GM18519 (cell line): ENCODE measurements around the gene GART.
"Not testable (repeated sequence)": the region's sequence is repeated elsewhere in the genome, so short reads cannot be mapped to it uniquely, and the experiment has no call there.

Experiments
- ATAC-seq: cut with Tn5 transposase; IDR thresholded peaks from one replicate; pipeline ENCODE4 v1.9.1; 2021; ENCODE audit warnings: mild to moderate bottlenecking, moderate library complexity; ENCODE audit not compliant: unreplicated experiment, low FRiP score

Gene GART

GRCh38 chr21:33522297-33522952, 19.5 kb downstream of the GART start:
- ATAC-seq = no peak

- no peak for ATAC-seq
Measured at GRCh38 chr21:33518899-33519298, 23.0 kb downstream of the GART start.

GRCh38 chr21:33514229-33514628, 27.7 kb downstream of the GART start:
- no peak for ATAC-seq

DNA sequence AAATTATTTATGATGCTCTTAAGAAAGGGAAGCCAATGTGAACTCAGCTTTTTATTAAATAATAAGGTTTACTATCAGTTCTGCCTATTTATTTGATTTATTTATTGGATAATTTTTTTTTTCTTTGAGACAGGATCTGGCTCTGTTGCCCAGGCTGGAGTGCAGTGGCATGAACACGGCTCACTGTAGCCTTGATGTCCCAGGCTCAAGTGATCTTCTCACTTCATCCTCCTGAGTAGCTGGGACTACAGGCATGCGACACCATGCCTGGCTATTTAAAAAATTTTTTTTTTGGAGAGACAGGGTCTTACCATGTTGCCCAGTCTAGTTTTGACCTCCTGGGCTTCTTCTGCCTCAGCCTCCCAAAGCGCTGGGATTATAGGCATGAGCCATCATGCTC, 29.4 kb downstream of the GART start:
- ATAC-seq = no peak

- no peak for ATAC-seq
Measured at GRCh38 chr21:33511639-33512038, 30.3 kb downstream of the GART start.

DNA sequence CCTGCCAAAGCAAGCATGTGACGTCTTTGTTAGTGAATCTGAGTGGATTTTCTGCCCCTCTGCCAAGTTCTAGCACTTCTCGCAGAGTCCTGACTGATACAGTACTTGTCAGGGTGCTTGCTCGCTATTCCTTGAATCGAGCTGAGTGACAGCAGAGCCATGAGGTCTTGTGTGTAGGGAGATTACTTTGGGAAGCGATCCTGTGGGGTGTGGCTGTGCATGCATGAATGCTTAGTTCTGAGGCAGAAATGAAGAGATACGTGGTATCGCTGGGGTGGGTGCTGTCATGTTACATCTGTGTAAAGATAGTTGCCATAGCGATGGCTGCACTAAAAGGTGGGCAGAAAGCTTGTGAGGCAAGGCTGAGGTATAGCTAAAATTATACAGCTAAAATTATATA, 31.1 kb downstream of the GART start:
- ATAC-seq = no peak

GRCh38 chr21:33507003-33507402, 34.9 kb downstream of the GART start:
- ATAC-seq = not testable (repeated sequence)

DNA sequence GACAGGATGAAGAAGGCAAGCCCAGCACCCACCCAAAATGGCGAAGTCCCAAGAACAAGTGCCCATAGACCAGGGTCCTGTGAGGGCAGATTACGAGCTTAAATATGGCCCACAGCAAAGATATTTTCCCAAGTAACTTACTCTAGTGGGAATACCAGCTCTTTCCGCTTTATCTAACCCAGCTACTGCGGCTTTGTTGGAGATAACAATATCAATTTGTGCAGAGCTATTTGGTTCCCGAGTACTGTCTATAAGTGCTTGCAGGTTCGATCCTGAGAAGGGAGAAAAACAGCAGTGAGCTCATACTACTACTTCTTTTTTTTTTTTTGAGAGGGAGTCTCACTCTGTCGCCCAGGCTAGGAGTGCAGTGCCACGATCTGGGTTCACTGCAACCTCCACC, 36.1 kb downstream of the GART start:
- ATAC-seq = no peak

DNA sequence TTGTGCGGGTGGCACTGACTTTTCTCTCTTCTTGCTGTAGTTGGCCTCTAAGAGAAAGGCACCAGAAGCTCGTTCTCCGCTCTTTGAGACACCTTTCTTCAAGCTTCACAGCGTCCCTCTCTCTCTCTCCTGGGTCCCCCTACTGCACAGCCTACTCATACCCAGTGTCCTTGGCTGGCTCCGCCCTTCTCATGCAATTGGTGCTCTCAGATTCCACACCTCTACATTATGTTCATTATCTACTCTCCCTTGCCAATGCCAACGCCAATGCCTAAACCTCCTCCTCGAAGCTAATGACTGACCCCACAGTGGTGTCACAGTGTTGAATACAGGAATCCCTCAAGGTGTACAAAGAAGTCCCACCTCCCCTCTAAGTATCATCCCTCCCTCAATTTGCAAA, 45.6 kb downstream of the GART start:
- ATAC-seq = no peak

DNA sequence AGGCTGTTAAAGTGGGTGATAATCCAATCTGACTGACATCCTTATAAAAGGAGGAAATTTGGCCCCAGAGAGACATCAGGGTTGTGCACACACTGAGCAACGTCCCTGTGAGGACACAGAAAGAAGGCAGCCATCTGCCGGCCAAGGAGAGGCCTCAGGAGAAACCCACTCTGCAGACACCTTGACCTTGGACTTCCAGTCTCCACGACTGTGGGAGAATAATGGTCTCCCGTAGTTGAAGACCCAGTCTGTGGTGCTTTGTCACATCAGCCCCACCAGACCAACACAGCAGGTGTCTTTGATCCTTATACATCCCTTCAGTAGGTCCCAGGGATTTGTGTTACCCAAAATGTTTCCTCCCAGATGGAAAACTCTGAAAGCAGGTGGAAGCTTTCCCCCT, 46.2 kb downstream of the GART start:
- no peak for ATAC-seq

DNA sequence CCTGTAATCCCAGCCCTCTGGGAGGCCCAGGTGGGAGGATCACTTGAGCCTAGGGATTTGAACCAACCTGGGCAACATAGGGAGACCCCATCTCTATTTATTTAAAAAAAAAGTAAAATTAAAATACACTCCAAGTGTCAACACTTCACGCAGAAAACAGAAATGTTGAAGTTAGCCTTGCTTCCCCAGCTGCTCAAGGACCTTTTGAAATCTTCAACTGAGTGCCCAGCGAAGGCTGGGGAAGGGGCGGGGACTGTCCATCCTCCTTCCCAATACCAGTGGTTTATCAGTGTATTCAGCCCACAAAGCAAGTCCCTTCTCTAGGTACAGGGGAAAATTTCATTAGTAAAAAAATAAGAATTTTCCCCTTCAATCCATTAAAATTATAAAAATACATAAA, 48.2 kb downstream of the GART start:
- ATAC-seq = no peak

DNA sequence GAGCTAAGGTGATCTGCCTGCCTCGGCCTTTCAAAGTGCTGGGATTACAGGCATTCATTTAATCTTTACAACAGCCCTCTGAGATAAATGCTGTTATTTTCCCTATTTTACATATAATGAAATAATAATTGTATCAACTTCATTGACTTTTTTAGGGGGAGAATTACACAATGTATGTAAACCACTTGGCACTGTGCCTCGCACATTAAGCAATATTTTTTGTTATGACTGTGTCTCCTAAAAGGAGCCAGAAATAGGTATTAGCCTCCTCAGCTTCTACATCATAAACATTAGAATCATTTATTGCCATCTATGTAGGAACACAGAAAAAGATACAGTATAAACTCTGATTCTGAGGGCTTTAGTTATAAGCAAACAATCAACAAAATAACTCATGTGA, 49.3 kb downstream of the GART start:
- ATAC-seq = no peak

DNA sequence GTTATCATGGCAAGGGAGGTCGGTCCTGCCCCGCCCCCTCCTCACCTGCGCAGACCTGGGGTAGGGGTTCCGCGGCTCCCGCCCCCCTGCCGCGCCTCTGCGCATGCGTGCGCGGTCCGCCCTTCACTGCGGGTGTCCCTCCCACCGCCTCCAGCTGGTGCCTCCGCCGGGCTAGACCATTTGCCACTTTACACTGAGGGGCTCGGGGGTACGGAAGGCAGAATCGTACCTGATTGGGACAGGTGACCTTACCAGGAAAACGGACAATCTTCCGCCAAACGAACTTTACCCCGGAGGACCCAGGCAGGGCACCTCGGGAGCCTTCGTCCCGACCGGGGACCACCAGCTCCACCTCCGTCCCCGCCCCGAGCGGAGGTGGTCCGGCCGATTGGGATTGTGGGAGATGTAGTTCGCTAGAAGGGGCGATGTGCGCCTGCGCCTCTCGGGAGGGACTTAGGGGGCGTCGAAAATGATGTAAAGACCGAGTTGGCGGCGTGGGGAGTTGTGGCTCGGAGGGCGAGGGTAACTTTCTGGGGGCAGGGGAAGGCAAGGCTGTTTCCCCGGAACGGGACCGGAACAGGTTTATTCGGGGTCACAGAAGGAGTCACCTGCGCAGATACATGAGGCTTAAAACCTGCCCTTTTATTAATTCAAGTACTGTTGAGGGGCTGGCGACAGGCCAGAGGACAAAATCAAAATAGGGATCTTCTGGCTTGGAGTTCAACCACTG, 50.4 kb downstream of the GART start, which contains the start of gene DNAJC28:
Gene DNAJC28 (minus strand): TSS at position 344 of the 730 bp plus-strand sequence. CDS start 2,323 bp downstream, outside the sequence.
- ATAC-seq = peak; percentile 91

- ATAC-seq = no peak
Measured at GRCh38 chr21:33490991-33491372, 50.9 kb downstream of the GART start.

DNA sequence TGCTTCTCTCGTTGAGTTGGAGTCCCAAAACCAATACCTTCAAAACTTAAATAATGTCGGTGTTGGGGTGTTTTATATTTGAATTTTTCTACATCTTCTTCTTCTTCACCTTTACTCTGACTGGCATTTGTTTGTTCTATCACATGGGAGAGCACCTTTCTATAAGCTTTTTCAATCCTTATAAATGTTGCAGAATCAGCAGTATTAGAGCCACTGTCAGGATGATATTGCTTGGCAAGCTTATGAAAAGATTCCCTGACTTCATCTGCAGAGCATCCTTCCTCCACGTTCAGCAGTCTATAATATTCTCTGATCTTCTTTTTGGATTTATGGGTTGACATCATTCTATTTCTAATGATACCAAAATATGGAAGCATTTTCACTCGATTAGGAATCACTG, 53.0 kb downstream of the GART start:
- ATAC-seq = no peak

- ATAC-seq = no peak
Measured at GRCh38 chr21:33487996-33488395, 53.9 kb downstream of the GART start.

DNA sequence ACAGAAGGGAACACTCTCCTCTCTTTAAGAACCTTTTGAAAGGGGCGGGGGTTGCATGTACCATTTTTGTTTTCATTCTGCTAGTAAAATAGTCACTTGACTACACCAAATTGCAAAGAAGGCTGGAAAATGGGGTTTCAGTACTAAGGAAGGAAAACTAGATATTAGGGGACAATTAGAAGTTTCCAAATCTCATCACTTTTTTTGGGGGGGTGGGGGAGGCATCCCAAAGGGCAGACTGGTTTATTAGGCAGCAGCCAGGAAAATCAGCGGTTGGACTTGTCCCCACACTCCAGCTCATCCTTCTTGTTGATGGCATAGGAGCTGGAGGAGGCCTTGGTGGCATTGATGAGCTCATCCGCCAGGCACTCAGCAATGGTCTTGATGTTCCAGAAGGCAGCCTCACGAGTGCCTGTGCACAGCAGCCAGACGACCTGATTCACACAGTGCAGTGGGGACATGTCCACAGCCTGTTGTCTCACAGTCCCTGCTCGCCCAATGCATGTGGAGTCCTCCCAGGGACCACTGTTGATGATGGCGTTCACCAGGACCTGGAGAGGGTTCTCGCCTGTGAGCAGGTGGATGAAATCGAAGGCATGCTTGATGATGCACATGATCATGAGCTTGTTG, 60.5 kb downstream of the GART start:
- ATAC-seq = no peak

DNA sequence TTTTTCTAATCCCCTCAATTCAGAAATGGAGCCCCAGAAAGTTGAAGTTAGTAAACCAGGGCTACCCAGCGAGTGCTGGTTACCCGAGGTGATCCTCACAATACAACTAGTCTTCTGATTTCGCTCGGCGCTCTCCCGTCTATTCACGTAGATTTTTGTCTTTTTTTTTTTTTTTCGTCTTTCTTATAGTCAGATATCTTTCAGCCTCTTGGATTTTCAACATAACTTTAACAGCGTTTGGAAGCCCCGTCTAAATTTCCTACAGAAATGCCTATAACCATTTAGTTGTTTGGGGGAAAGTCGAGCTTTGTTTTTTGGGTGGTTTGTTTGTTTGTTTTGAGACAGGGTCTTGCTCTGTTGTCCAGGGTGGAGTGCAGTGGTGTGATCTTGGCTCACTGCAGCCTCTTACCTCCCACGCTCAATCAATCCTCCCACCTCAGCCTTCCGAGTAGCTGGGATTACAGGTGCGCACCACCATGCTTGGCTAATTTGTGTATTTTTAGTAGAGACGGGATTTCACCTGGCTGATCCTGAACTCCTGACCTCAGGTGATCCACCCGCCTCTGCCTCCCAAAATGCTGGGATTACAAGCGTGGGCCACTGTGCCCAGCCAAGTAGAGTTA, 61.3 kb downstream of the GART start:
- ATAC-seq = no peak

DNA sequence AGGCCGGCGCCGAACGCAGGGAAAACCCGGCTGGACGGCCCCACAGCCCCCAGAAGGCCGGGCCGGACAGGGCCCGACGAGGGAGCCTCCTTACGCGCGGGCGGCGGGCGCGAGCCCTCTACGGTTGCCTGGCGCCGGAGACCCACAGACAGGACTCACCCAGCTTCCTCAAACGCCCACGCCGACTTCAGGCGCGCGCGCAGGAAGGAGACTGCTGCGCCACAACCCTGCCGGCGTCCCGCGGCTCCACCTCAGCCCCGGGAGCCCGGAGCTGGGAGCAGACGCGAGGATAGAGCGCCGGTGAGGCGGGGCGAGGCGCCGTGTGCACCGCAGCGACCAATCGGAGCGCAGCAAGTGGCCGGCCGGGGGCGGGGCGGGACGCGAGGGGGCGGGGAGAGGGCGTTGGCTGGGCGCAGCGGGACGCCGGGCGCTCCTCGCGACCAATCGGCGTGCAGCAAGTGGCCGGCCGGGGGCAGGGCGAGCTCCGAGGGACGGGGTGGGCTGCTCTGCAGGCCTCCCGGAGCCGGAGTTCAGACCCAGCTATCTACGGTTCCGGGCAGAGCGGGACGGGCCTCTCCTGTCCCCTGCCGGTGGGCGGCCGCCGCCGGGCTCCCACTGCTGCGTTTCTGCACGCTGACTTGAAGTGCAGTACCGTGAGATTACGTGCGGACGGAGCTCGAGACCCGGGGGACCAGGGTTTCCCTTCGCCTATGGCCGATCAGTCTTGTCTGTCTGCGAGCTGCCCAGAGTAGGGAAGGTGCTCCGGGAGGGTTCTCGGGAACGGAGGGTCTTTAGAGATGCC, 62.0 kb downstream of the GART start, which contains the start of gene TMEM50B:
Gene TMEM50B (minus strand): TSS at position 296 of the 802 bp plus-strand sequence. CDS start 11,089 bp downstream, outside the sequence.
- peak; percentile 83 for ATAC-seq

DNA sequence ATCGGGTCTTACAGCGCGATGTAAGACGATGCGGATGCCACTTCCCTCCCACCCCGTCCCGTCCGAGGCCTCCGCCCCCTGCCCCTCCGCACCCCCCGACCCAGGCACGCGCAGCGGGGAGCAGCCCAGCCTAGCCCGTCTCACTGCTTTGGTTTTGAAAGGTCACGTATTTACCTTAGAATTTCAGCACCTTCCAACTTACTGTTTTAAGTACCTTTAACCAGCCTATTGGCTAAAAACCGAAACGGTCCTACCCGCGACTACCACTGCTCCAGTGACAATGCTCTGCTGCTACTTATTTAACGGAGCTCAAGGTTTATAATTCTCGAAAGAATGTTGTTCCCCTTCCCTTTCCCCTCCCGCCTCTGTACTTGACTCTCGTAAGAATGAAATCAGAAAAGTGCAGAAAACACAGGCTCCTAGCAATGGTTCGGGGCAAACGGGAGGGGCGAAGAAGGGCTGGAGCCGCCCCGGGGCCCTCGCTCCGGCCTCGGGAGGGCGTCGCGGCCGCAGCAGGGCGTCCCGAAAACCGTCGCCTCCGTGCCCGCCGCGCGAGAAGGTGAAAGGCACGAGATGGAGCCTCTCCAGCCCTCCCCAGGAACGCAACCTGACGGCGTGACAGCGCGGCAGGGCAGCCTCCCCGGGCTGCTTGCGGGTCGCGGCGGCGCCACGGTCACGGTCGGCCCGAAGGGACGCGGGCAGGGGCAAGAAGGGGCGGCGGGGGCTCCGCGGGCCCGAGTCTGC, 62.8 kb downstream of the GART start:
- peak; percentile 10 for ATAC-seq
